ENCODE data around the gene WT1. TPM values are rescaled to one million over a fixed set of nuclear protein-coding genes. Genes with fewer than 3 reads are reported as not detected.

Gene WT1
- total RNA-seq, 4 donors from 2014 or later, result 0.33 to 0.40 TPM; not detected in 2

DNA sequence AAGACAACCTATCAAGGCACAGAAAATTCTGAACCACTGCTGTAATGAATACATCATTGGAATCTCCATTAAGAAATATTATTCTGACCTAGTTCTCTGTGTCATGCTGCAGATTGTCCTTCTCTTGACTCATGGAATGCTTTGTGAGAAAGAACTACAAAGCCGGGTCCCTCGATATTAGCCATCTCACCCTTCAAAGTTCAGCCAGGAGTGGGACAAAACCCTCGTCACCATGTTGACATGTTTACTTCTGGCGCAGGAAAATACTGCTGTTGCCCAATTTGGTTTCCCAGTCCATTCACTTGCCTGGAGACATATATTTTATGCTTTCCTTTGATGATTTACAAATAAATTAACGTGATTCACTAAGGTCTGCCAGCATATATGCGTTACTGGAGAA, 10.9 kb upstream of the WT1 start:
- TF ChIP-seq, protein P1, sequence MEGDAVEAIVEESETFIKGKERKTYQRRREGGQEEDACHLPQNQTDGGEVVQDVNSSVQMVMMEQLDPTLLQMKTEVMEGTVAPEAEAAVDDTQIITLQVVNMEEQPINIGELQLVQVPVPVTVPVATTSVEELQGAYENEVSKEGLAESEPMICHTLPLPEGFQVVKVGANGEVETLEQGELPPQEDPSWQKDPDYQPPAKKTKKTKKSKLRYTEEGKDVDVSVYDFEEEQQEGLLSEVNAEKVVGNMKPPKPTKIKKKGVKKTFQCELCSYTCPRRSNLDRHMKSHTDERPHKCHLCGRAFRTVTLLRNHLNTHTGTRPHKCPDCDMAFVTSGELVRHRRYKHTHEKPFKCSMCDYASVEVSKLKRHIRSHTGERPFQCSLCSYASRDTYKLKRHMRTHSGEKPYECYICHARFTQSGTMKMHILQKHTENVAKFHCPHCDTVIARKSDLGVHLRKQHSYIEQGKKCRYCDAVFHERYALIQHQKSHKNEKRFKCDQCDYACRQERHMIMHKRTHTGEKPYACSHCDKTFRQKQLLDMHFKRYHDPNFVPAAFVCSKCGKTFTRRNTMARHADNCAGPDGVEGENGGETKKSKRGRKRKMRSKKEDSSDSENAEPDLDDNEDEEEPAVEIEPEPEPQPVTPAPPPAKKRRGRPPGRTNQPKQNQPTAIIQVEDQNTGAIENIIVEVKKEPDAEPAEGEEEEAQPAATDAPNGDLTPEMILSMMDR (IDR thresholded peaks at IDR 0.05), result no peak
- TF ChIP-seq POLR2A (IDR thresholded peaks at IDR 0.05), result no peak
- H3K27me3 ChIP-seq, result peaks cover 12% of the 10 kb centered on the region
- no peaks in the 10 kb centered on the region for H3K9me3 ChIP-seq
- H3K36me3 ChIP-seq, result no peaks in the 10 kb centered on the region
- intact Hi-C loops (cut with DNase I), result no loop called here
- 79 to 83% methylated on average over 6 of the region's 6 CpGs for WGBS, 2 donors
- no peak for DNase-seq
- H3K27ac ChIP-seq, result no peak overlapping the region
- no peak overlapping the region for H3K4me3 ChIP-seq (replicated peaks in 1 of 3)
- H3K4me1 ChIP-seq, result no peaks in the 10 kb centered on the region

DNA sequence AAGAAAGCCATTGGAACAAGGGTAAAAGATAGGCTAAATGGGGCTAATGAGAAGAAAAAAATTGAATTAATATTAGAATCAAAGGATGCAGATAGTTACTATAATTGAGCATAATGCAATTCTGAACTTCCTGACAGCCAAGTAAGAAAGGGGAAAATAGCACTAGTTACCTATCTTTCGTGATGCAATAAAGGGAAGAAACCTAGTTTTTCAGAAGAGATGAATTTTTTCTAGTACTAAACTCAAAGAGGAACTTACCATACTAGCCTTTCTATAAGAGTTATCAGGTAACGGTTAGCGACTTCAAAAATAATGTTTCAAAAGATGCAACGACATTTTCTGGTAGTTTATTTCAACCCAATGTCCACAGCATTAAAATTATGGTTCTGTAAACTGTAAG, 8.8 kb upstream of the WT1 start:
- no peak for TF ChIP-seq POLR2A (IDR thresholded peaks at IDR 0.05)
- TF ChIP-seq, protein P1 (IDR thresholded peaks at IDR 0.05), result no peak
- no peak for DNase-seq
- no peak overlapping the region for H3K4me3 ChIP-seq (replicated peaks in 1 of 3)
- intact Hi-C loops (cut with DNase I), result no loop called here
- H3K9me3 ChIP-seq, result no peaks in the 10 kb centered on the region
- H3K27ac ChIP-seq, result no peak overlapping the region
- WGBS, 2 donors, result 85 to 89% methylated on average over 4 of the region's 4 CpGs
- H3K27me3 ChIP-seq, result peaks cover 24% of the 10 kb centered on the region
- no peaks in the 10 kb centered on the region for H3K4me1 ChIP-seq
- H3K36me3 ChIP-seq, result no peaks in the 10 kb centered on the region

- no peak for DNase-seq
- H3K9me3 ChIP-seq, result no peaks in the 10 kb centered on the region
- WGBS, 2 donors, result 20 to 22% methylated on average over 9 of the region's 9 CpGs
- H3K36me3 ChIP-seq, result no peaks in the 10 kb centered on the region
- TF ChIP-seq, protein P1 (IDR thresholded peaks at IDR 0.05), result no peak
- no peak for TF ChIP-seq POLR2A (IDR thresholded peaks at IDR 0.05)
- intact Hi-C loops (cut with DNase I), result no loop called here
- H3K27ac ChIP-seq, result no peak overlapping the region
- H3K4me1 ChIP-seq, result peaks cover 7 to 13% of the 10 kb centered on the region in 2 donors
- no peak overlapping the region for H3K4me3 ChIP-seq (replicated peaks in 1 of 3)
- peaks cover 52% of the 10 kb centered on the region for H3K27me3 ChIP-seq
Measured at GRCh38 chr11:32440916-32441315, 5.6 kb upstream of the WT1 start.

DNA sequence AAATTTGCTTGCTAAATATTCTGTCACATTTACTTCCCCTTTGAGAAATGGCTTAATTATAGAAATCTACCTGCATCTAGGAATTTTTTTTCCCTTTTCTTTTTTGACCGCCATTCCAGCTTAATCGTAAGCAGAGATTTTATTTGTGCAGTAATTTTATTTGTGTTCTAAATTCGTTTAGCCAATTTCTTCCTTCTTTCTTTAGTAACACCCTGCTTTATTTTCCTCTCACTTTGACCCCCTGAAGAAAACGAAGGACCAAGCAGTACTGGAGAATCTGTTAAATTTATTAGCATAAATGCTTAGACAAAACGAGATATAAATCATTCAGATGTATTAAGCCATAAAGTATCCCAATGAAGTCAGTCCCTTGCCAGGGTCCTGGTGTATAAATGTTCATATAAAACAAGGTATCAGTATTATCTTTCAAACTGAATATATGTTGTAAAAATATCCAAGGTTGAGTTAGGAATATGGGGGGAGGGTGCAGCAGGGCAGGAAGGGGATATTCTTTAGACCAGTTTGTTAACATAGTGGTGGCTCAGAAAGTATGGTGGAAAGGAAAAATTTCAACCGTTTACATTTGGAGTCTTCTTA, 5.1 kb upstream of the WT1 start:
- Histone ChIP-seq H3K4me1 (peaks cover 12 to 18% of the 10 kb centered on the region in 2 donors), H3K9me3 (no peaks in the 10 kb centered on the region), H3K27me3 (peaks cover 57% of the 10 kb centered on the region), H3K4me3 (replicated peaks in 1 of 3) (no peak overlapping the region), H3K36me3 (no peaks in the 10 kb centered on the region), H3K27ac (no peak overlapping the region)
- WGBS, 2 donors, result 26 to 31% methylated on average over 6 of the region's 6 CpGs
- no peak for TF ChIP-seq POLR2A (IDR thresholded peaks at IDR 0.05)
- TF ChIP-seq, protein P1 (IDR thresholded peaks at IDR 0.05), result no peak
- intact Hi-C loops (cut with DNase I), result no loop called here
- no peak for DNase-seq

- peaks cover 14 to 25% of the 10 kb centered on the region in 2 donors for H3K4me1 ChIP-seq
- TF ChIP-seq, protein P1 (IDR thresholded peaks at IDR 0.05), result no peak
- TF ChIP-seq POLR2A (IDR thresholded peaks at IDR 0.05), result no peak
- H3K27me3 ChIP-seq, result peaks cover 61% of the 10 kb centered on the region
- no peak overlapping the region for H3K27ac ChIP-seq
- no peaks in the 10 kb centered on the region for H3K9me3 ChIP-seq
- no peak overlapping the region for H3K4me3 ChIP-seq (replicated peaks in 1 of 3)
- H3K36me3 ChIP-seq, result no peaks in the 10 kb centered on the region
- intact Hi-C loops (cut with DNase I), result no loop called here
- no peak for DNase-seq
- WGBS, 2 donors, result 13 to 23% methylated on average over 21 of the region's 21 CpGs
Measured at GRCh38 chr11:32439501-32440210, 4.3 kb upstream of the WT1 start.
